Forelimb muscle (tissue), 1 donor: ENCODE results near the gene GNA12. TPM values are rescaled to one million over a fixed set of nuclear protein-coding genes. Genes with fewer than 3 reads are reported as not detected.
"Not testable (repeated sequence)": the region's sequence is repeated elsewhere in the genome, so short reads cannot be mapped to it uniquely, and the experiment has no call there.

ENCODE experiments used
- DNase-seq: peaks from one replicate; pipeline ENCODE4 v3.0.0-alpha.2; 2013; ENCODE audit warnings: low read depth
- polyA plus RNA-seq: library from polyadenylated mRNA; unstranded; fragments of 120-200 nt; gene quantifications from one replicate; pipeline ENCODE4 v1.2.1, GENCODE V29; 2013; ENCODE audit not compliant: insufficient read length

The GNA12 gene
- polyA plus RNA-seq, 1 donor: 26.5 TPM

DNA sequence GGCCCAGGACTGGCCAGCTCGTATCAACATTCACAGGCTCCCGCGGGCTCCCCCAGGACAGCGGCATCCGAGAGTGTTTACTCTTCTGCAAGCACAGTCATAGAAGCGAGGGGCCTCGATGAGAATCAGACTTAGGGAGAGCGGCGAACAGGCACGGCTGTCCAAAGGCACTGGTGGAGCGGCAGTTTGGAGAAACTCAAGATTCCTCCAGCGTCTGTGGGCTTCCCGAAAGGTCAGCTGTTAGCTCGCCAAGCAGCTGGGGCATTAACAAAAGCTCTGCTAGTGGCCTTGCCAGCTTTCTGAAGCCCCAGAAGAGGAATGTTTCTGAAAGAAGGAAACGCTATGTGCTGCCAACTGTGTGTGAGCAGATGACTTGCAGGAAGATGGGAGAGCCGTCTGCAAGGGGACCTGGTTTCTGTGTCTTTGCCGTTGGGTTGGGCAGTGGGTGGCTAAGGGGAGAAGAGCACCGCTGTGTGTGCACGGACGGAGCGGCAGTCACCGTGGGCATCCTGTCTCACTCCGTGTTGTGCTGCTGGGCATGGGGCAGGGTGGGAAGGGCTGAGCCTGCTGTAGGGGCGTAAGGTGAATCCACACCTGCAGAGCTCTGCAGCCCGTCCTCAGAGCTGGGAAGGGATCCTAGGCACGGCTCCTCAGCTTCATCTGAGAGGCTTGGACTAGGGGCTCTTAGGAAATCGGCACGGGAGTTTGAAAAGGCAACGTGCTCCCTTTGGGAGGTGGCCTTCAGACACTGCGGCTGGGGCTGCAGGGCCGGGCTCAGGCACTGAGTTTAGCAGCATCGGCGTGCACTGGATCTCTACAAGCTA, 114.0 kb downstream of the GNA12 start:
- DNase-seq: no peak

DNA sequence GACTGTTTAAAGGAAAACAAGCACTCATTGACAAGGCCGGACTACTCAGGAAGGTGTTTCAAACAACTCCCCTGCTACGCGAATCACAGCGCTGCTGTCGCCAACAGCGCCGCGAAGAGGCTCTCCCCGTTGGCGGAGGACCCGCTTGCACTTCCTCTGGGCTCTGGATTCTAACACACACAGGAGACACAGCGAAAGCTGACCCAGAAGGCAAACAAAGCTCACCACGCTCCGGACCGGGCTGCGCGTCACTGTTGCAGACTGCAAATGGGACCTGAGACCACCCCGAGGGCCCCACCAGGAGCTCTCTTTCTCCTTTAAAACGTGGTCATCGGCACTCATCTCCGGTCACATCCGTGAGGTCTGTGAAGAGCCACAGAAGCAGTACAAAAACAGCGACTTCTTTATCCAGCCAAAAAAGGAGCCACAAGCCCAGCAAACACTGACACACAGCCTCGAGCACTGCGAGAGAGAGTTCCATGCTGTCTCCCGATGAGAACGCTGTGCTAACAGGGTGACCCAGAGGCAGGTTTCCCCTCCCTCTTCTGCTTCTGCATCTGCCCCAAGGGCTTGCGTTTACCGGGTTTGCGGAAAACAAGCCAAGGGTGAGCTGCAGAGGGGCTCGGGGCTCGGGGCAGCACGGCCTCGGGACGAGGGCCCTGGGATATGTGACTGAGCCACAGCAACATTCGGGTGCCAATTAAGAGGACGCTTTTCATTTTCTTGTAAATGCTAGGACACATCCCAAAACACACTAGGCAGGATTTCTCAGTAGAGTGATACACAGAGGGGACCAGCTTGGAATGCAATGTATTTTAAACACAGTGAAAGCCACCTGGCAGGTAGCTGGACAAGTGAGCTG, 114.8 kb downstream of the GNA12 start:
- DNase-seq: no peak

- no peak for DNase-seq
Observed at GRCh38 chr7:2728316-2729030, 115.6 kb downstream of the GNA12 start.

- not testable (repeated sequence) for DNase-seq
Observed at GRCh38 chr7:2727206-2727605, 116.9 kb downstream of the GNA12 start.

- DNase-seq: no peak
Observed at GRCh38 chr7:2726316-2727018, 117.6 kb downstream of the GNA12 start.

DNA sequence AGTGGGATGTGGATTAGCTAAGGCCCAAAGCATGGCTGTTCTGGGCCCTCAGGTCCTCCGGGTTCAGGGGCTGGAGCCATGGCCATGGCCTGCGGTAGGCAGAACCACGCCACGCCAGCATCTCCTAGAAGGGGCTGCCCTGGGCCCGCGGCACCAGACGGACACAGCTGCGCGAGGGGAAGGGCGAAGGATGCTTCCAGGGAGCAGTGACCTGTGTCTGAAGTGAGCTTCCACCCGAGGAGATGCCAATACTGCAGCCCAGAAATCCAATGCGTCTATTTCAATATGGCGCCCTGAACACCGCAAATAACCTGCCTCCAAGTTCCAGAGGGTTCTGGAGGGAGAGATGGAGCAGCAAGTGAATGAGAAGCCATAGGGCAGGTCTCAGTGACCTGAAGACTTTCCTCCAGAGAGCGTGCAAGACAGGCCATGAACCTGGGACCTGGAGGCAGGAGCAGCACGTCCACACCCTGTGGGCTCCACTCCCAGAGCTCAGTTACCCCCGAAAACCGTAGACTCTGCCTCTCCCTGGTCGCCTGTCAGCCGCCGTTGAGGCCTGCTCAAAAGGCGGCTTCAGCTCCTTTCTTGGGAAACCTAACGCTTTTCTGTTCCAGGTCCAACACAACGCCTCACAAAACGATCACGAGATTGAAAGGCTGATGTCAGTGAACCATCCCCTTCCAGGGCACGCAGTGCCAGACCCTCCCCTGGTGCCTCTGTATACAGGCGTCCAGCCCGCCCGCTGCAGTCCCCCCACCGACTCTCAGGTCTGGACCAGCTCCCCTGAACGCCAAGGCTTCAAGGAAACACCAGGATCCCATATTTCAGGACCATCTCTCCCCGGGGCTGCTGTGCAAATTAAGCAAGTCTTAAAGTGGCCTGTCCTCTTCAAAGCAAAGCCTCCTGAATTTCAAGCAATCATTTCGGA, 118.7 kb downstream of the GNA12 start:
- no peak for DNase-seq

DNA sequence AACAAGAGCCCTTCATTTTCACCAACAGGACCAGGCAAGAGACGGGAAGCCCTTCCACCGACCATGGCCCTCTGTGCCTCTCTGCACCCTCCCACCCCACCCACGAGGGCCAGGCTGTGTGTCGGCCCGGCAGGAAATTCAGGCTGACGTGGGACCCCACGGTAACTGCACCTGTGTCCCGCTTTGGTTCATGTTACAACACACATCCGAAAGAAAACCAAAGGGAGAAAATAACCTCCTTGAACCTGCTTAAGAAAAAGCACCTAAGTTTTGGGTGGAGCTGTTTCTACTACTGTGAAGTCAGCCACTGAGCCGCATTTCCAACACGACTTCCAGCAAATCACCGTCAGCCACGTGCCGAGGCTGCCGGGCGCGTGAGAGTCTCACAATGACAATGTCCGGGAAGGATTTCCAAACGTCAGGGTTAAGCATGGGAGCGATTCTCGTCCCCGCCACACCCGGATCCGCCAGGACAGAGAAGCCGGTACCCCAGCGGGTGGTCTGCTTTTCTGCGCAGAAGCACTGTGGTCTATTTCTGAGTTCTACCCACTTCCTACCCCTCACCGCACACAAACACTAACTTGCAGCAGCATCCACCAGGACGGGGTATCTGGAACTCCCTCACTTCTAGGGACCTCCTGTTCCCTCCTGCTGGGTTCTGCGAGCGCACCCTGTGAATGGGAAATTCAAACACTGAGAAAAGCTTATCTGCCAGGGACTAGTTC, 119.5 kb downstream of the GNA12 start:
- no peak for DNase-seq

DNA sequence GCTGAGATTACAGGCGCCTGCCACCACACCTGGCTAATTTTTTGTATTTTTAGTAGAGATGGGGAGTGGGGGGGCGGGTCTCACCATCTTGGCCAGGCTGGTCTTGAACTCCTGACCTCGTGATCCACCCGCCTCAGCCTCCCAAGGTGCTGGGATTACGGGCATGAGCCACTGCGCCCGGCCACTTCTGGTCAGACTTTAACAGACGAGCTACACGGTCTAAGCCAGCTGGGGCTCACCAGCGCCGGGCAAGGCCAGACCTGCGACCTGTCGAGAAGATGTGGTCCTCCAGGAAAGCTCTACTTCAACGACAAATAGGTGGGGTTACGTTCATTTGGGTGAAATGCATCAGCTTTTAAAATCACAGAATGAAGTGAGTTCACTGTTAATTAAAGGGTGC, 120.1 kb downstream of the GNA12 start:
- not testable (repeated sequence) for DNase-seq

DNA sequence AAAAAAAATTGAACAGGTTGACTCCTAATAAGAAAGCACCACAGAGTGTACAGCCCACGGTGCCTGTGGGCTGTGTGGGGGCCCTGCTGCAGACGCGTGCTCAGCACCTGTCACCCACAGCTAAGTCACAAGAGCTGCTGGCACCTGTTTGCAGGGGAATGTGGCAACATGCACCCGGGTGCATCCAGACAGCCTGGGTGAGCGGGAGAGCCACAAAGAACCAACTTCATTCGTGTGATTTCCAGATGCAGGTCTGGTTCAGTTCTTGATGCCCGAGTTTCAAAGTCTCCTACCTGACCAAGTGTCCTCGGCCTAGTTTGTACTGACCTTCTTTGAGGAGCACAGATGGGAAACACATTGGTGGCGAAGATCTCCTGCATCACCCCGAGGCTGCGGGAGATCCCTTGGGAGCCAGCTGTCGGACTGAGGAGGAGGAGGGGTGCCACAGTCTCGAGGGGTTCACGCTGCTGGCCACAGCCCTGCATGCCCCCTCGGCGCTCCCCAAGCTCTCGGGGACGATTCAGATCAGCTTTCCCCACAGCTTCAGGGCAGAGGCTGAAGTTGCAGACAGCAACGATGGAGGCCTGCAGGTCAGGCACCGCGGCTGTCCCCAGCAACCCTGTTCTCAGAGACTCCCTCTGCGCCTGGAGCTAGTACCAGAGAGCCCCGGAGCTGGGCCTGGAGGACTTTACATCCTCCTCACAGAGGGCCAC, 120.8 kb downstream of the GNA12 start:
- no peak for DNase-seq

DNA sequence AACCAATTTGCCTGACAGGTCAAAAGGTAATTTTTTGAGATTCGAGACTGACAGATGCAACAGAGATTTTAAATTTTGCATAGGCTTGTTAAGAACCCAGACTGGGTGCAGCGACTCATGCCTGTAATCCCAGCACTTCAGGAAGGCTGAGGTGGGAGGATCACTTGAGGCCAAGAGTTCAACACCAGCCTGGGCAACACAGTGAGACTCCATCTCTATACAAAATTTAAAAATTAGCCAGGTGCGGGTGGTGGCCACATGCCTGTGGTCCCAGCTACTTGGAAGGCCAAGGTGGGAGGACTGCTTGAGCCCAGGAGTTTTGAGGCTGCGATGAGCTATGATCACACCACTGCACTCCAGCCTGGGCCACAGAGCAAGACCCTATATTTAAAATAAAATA, 121.5 kb downstream of the GNA12 start:
- DNase-seq: no peak

- no peak for DNase-seq
Observed at GRCh38 chr7:2721842-2722241, 122.3 kb downstream of the GNA12 start.

DNA sequence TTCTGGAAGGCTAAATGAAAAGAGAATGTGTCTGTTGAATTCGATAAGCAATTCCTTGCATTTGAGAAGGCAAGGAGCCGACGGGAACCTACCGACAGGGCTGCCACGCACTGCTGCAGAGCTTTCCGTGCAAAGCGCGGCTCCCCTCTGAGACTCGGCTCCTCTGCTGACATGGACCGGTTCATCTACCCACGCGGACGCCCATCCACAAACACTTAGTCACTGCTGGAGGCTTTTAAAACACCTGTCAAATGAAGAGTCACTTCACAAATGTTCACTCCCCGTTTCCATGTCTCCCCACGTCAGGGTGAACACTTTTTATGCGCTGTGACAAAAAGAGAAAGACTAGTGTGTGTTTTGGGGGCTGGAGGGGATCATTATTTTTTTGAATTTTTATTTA, 124.1 kb downstream of the GNA12 start:
- DNase-seq: no peak

DNA sequence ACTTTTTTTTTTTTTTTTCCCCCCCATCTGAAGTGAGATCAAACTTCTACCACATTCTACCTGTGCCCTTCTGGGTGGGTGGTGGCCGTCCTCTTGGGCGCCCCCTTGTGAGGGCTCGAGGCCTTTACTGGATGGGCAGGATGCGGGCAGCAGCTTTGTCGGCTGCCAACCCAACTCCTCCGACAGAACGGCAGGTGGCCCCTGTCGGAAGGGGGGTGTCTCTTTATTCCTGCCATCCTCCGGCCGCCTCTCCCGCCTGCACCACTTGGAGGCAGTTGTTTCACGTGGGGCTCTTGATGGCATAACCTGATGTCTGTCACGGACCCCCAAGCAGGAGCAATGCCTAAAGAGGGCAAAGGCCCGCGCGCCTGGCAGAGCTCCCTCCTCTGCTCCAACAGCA, 125.1 kb downstream of the GNA12 start:
- DNase-seq: no peak

- no peak for DNase-seq
Observed at GRCh38 chr7:2718296-2718965, 125.7 kb downstream of the GNA12 start.

DNA sequence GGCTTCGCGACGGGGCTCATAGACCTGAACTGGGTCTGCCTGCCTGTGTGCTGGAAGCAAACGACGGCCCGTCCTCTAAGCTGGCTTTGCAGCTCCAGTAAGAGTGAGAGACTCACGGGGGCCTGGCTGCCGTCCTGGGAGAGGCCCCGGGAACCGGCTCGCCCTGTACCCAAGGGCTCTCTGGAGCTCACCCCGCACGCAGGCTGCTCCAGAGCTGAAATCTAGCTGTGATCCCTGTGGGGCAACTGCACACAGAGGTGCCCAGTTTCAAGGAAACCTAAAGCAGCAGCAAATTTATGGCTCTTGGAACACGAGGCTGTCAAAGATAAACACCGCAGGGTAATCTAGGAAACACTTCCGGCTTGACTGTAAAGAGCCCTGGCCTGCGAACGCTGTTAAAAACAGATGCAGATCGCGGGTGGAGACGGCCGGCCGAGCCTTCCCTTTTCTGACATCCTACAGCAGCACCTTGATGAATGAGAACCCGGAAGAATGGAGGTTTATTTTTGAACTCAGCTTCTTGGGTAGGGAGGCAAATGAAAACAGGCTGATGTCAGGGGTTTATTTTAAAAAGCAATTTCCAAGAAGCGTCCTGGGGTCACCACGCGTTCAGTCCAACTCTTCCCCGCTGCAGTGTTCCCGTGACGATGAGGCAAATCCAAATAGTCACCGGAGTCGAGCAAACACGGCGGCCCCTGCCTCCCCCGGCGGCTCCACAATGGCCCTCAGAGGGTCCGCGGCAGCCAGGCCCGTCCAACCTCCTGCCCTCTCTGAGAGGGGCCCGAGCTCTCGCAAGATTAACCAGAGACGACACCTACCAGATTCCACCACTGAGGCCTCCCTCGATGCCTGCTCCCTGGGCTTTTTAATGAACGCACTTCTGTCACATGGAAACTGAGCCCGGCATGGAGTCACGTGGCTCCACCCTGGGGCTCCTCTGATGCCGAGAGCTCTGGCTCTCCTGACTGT, 126.5 kb downstream of the GNA12 start:
- no peak for DNase-seq

- DNase-seq: no peak
Observed at GRCh38 chr7:2716906-2717292, 127.2 kb downstream of the GNA12 start.

- DNase-seq: no peak
Observed at GRCh38 chr7:2716488-2716887, 127.6 kb downstream of the GNA12 start.
